Activated CD4-positive, alpha-beta T cell treated with anti-CD3 and anti-CD28 coated beads, Interleukin-2, amount 50 U/mL, for 4 hours (primary cell): Measurements from ENCODE around the gene UBASH3A.
"Not testable (repeated sequence)": the region's sequence is repeated elsewhere in the genome, so short reads cannot be mapped to it uniquely, and the experiment has no call there.

Source experiments
- DNase-seq, 2 experiments: peaks; one replicate each; pipeline ENCODE4 v3.0.0-alpha.2; 2020

UBASH3A gene

DNA sequence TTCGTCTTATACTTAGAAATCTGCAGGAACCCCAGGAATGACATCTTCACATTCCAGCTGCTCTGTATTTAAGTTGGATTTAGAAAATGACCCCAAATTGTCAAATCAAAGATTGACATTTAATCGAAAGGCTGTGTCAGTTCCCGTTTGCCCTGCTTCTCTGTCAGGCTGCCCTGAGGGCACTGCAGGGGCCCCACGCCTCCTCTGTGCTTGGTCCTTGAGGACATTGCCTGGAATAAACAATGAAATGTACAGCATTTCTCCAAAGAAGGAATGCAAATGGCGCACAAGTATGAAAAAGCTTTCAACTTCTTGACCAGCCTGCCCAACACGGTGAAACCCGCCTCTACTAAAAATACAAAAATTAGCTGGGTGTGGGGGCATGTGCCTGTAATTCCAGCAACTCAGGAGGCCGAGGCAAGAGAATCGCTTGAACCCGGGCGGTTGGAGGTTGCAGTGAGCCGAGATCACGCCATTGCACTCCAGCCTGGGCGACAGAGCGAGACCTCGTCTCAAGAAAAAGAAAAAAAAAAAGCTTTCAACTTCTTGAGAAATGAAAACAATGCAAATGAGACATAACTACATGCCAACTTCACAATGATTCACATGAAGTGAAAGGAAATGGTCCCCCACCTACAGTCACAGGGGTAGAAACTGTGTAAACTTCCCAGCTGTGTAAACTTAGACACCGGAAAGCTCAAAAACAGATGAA lies 10.8 kb upstream of the UBASH3A start:
- DNase-seq = no peak

DNA sequence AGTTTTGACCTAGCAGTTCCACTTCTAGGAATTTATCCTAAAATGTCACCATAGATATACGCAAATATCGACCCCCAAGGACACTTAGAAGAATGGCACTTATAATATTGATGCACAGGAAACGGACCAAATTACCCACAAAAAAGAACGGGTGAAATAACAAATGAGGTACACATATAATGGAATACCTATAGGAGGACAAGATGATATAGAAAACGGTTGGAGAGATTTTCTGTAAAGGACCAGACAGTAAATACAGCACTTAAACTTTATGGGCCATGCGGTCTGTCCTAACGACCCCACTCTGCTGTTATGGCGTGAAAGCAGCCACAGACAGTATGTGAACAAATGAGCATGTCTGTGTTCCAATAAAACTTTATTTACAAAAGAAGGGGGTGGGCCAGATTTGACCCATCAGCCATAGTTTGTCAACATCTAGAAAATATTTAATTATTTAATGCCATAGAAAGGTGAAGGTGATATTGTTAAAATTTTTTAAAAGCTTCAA lies 10.2 kb upstream of the UBASH3A start:
- no peak for DNase-seq

DNA sequence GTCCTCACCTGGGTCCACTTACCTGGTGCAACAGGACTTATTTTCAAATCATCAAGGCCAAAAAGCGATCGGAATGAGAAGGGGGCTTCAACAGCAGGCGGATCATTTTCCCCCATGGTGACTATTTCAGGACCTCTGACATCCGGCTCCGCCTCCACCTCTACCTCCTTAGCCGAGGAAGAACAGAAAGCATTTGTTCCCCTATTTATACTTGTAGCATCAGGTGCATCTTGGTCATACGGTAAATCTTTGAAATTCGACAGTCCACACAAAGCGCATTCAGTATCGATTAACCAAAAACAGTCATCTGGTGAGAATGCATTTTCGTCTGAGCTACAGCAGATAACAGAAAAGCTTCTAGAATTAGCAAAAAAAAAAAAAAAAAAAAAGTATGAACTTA lies 8.4 kb upstream of the UBASH3A start:
- DNase-seq = no peak

DNA sequence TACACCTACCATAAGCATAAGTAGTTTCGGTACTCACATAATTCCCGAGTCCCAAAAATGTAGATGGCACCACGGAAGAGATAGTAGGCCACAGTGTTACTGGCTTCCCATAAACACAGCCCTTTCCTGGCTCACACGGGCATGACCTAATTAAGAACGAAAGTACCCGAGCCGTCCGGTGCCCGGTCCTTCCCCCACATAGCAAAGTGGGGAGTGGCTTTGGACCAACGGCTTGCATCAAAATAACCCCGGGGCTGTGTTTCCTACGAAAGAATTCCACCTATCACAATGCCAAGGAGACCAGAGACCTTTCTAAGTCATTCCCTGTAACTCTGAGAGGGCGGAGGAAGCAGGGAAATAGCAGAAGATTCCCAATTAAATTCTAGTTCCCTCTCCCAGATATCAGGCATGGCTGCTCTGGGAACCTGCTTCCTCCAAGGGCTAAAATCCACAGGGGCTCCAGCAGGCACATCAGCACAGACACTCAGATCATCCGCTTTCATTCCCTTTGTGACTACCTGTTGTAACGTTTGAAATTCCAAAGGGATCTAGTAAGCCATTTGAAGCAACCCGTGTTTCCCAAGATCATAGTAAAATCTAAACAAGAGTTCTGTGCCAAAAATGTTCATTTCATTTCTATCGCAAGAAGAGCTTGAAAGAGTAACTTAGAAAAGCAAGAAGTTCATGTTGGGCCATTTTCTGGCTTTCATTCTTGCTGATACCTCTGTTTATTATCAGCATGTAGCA lies 7.6 kb upstream of the UBASH3A start, which contains the start of gene TMPRSS3:
TMPRSS3 (minus strand) TSS at position 148 of the 747 bp plus-strand sequence. CDS start 635 bp downstream, outside the sequence.
- DNase-seq = no peak

DNA sequence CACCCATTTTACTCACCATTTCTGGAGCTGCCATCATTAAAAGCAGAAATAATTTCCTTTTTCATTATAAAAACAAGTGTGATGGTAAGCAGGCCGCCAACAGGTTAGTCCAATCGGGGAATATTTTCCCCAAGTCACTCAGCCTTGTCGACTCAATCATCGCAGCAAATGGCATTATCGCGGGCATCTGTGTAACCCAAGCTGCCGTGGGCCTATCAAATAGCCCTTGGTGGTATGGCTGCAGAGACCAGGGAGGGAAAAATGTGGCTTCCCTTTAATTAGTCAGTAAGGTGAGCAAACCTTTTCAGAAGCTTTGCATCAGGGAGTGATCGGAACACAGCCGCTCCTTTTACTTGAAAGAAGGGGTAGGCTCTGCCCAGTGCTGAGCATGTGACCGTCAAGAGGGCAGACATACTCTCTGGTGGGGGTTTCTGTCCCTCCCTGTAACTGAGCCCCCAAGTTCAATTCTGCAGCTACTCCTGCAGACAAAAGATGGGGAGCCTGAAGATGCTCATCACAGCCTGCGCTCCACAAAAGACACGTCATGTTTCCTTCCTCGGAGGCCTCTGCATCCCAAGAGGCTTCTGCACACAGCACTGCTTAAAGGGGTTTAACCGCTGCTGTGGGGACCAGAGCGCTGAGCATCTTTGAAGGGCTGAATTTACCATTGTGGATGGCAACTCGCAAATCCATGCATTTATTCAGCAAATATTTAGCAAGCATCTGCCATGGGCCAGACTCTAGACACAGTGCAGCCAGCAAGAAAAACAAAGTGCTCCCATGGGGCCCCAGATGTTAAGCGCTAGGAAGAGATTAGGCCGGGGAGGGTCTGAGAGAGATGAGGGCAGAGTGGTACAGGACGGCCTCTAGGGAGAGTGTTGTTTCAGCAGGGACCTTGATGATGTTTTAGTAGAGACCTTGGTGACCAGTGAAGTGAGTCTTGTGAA lies 6.6 kb upstream of the UBASH3A start:
- no peak for DNase-seq

DNA sequence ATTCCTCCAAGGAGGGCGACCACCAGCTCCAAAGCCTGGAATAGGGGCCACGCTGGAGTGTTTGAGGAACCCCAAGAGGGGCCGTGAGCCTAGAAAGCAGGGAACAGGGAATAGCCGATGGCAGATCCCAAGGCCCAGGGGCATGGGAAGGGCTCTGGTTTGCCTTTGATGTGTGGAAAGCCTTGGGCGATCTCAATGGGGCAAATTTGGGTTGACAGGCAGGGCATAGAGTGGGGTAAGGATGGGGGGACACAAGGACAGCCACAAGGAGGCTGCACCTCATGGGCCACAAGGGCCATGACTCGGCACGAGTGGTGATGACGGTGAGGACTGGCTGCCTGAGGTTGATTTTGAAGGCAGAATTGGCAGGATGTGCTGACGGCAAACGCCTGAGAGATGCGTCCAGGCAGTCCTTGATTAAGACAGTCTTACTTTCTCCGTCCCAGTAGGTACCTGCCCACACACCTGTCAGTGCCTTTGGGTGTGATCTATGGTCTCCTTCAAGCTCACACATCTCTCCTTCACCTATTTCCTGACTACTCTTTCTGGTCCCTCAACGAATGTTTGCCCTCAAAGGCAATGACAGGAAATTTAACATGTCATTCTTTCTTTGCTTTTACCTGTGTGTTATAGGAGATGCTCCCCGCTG lies 5.8 kb upstream of the UBASH3A start:
- DNase-seq = no peak

DNA sequence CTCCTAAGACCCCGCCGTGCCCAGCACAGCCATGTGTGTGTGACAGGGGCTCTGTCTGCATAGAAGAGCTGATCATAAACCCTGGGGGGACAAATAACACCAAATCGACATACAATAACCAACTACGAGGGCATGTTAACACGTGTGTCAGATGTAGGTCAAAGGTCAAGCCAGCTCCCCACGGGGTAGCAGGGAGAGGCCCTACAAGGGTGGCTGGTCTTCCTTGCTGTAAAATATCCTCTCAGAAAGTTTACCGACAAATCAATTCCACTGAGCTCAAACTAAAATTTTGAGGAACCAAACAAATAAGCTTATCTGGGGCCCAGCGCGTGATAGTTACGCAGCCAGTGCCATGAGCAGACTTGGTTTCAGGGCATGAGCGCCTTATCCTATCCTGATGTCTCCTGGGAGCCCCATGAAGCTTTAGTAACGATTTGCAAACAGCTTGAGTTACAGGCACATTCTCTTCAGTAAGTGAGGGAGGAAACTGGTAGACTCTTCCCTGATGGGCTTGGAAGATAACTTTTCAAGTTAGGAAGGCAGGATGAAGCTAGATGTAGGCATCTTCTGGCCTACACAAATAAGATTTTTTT lies 5.2 kb upstream of the UBASH3A start:
- DNase-seq = no peak

DNA sequence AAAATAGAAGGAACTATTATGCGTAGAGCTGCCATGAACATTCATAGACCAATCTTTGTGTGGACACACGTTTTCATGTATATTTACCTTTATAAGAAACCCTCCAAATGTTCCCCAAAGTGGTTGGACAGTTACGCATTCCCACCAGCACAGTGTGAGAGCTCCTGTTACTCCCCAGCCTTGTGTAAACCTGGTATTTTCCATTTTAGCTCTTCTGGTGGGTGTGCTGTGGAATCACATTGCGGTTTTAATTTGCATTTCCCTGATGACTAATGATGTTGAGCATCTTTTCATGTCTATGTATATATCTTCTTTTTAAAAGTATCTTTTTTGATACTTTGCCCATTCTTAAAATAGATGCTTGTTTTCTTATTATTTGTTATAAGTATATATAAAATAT lies 3.2 kb upstream of the UBASH3A start:
- no peak for DNase-seq

DNA sequence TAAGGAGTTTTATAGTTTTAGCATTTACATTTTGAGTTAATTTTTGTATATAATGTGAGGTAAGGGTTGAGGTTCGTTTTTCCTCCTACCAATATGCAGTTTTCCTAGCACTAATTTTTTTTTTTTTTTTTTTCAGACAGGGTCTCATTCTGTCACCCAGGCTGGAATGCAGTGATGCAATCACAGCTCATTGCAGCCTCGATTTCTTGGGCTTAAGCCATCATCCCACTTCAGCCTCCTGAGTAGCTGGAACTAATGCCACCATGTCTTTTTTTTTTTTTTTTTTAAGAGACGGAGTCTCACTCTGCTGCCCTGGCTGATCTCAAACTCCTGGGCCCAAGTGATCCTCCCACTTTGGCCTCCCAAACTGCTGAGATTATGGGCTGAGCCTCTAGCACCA lies 2.5 kb upstream of the UBASH3A start:
- DNase-seq = no peak

DNA sequence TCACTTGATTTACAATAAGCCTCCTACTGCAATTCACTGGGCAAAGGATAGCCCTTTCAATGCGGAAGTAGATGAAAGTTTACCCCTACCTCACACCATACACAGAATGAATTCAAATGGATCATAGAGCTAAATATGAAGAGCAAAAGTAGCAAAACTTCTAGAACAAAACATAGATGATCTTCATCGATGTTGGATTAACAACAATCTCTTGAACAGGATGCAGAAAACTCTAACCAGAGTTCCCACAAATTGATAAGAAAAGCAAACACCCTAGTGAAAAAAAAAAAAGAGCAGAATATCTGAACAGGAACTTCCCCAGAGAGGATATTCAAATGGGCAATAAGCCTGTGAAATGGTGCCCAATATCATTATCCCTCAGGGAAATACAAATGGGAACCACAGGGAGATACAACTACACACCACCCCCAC lies 1.9 kb upstream of the UBASH3A start:
- DNase-seq = no peak

DNA sequence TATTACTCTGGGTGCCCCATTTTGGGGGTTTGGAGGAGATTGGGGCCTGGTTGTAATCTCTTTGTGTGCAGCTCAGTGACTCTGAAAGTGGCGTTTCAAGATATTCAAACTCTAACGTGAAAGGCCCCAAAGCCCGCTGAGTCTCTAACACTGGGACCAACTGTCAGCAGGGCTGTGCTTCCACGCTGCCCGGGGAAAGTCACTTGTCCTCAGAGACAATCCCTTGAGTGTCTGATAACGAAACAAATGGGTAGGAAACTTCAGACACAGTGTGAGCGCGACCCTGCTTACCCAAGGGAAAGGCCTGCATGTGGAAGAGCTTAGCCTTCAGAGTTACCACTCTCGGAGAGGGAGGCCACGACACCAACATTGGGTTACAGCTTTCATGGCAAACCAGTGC lies 837 bp downstream of the UBASH3A start:
- peak in 1 of 2 experiments; percentile 20 for DNase-seq

DNA sequence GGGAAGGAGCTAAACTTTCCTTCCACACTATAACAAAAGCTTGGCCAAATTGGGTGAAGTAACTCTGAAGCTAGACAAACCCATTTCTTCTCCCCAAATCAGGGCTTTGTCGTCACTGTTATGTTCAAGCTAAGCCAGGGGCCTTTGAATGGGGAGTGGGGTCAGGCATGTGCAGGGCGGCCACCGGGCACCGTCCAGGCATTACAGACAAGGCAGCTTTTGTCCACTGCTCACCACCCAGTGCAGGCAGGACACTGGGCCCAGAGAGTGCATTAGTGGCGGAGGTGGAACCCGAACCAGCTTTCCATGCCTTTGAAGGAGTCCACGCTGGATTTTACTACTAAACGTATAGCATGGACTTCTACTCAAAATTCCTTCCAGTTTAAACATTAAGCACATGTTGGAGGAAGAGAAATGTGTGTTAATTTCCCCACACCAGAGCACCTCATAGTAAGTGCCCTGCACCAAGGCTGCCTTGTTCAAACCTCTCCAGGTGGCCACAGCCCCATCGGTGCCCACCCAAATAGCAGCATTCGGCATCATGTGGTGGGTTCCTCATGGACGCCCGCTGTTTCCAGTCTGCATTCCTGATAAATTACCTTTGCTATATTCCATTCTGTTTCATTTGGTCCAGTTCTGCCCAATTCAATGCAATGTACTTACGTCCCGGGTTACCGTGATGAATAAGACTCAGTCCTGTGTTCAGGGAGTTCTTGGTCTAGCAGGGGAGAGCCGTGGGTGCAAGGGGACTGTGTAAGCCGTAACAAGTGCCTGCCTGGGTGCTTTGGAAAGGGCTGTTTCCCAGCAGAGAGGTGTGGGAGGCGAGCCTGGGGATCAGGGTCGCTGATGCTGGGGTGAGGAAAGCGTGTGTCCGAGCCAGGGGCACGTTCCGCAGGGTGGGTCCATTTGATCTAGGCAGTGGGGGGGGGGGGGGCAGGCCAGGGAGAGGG lies 1.6 kb downstream of the UBASH3A start:
- DNase-seq = no peak

DNA sequence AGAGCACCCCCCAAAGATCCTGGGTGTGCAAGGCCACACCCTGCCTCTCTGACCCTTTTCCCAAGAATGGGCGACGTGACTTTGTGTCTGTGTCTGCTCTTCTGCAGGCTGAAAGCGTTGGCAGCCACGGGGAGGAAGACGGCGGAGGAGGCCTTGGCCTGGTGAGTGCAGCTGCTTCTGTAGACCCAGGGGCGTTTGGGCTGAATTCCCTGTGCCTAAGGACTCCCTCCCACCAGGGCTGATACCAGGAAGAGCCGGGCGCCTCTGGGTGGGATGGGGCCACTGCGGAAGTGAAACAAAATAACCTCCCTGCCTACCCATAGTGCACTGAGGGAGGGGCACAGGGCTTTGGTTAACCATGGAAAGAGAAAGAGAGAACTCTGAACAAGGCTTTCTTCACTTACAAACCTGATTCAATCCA lies 2.5 kb downstream of the UBASH3A start:
- DNase-seq = peak in 1 of 2 experiments; percentile 39

DNA sequence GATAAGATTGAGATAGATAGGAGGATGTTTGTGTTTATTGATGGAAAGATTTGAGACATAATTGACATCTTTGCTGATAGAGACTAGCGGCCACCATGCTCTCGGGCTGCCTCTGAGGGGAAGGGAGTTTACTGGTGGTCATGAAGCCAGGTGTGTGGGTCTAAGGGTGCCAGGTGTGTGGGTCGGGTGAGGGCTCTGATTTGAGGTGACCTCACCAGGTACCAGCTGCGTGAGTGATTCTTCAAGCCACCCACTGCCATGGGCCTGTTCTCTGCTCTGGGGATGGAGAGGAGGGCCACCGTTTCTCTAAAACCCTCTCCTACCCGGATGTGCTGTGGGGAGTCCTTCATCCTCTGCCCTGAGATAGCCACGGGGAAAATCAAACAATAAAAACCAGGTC lies 3.2 kb downstream of the UBASH3A start:
- no peak for DNase-seq

DNA sequence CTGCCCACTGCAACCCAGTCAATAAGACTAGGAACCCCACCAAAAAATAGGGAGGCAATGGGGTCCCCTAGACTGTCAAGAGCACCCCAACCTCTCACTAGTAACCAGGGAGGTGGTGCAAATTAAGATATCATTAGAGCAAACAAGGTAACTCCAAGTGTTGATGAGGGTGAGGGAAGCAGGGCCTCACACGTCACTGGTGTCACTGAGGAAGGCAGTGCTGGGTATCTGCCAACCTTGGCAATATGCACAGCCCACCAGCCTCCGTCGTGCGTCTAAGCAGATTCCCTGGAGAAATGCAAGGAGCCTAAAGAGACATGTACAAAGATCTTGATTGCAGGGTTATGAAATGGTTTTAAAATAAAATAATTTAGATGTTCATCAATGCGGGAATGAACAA lies 3.8 kb downstream of the UBASH3A start:
- no peak for DNase-seq

DNA sequence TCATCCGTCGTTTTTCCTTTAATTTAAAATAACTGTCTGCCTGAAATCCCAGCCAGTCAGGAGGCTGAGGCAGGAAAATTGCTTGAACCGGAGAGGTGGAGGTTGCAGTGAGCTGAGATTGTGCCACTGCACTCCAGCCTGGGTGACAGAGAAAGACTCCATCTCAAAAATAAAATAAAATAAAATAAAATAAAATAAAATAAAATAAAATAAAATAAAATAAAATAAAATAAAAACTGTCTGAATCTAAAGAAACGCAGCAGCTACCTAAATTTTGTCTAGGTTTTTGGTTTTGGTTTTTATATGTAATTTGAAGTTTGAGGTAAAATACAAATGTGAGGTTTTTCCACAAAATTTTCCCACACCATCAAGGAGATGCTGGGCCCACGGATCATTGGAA lies 5.0 kb downstream of the UBASH3A start:
- not testable (repeated sequence) for DNase-seq

DNA sequence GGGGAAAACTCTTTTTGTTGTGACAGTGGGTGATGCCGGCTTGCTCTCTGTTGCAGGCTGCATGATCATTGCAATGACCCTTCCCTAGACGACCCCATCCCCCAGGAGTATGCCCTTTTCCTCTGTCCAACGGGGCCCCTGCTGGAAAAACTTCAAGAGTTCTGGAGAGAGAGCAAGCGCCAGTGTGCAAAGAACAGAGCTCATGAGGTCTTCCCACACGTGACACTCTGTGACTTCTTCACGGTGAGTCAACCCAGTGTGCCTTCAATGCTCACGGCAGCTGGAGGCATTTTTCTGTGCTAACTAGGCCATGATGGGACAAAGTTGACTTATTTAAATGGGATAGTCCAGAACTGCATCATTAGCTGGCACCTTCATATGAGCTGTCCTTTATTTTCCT lies 5.7 kb downstream of the UBASH3A start:
- no peak for DNase-seq

DNA sequence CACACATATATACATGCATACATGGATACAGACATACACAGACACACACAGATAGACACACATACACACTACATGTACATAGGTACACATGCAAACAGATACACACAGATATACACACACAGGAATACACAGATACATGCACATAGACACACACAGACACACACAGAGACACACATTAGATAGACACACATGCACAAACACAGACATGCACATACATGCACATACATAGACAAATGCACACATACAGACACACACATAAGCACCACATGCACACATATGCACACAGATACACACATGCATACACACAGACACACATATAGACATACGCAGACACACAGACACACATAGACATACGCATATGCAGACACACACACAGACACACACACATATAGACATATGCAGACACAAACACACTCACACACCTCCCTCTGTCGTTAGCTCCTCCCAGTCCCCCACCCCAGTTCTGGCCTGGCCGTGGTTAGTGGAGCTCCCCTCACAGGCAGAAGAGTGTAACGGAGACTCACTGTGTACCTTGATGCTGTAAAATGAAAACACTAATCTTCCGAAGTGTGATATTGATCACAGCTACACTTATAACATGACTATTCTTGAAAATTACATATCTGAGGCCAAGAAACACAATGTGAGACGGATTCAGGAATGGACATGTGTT lies 7.6 kb downstream of the UBASH3A start:
- no peak for DNase-seq

DNA sequence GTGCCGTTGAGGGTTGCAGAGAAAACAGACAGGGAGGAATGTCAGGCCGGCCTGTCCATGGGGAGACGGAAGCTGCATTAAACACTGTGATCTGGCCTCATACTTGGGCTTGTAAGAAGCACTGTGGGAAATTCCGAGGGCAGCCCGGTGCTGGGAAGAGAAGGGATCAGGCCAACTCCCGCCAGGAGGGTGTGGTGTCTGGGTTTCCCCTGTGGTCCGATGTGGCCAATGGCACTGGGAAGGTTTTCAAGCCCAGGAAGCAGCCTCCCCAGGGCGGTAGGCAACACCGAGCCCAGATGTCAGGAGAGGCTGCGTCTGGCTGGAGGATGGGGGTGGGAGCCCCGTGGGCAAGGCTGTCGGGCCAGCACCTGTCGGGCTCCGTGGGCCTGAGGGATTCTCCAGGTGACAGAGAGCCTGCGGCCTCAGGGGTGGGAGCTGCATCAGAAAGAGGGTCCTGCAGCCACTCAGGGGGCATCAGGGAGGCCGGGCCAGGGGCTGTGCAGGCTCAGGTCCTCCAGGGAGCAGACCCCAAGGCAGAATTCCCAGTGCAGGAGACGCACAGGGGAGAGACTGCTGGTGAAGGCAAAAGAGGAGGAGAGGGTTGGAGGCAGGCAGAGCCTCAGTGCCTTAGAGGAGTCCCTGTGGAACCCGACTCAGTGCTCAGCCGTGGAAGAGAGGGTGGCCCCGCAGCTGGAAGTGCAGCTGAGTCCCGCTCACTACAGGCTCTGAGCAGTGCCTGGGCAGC lies 8.4 kb downstream of the UBASH3A start:
- DNase-seq = no peak

DNA sequence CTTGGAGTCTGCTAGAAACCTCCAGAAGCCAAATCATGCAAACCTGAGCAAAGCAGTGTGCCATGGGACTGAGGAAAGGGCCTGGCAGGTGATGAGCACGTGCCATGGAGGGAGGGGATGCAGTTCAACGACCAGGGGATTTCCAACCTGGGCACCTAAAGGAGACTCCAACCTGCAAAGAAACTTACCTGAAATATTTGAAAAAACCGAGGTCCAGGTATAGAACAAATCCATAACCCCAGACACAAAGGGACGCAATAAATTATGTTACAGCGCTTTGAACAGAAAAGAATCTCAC lies 8.9 kb downstream of the UBASH3A start:
- no peak for DNase-seq
